ENCODE measurements around the gene SURF4. TPM values are rescaled to one million over a fixed set of nuclear protein-coding genes. Genes with fewer than 3 reads are reported as not detected.

Gene SURF4
- total RNA-seq, 2 experiments from 2014 or later, result 90.7 to 94.6 TPM

GRCh38 chr9:133408042-133408441 is 32.2 kb upstream of the SURF4 start:
- ChIA-PET POLR2A (no interaction called here), CTCF (interaction anchor here (1.5 kb wide), 1 partner anchor 9 kb away, joined by 4 read pairs; no protein-coding TSS in a partner anchor)
- peaks cover 78% of the 10 kb centered on the region for H3K36me3 ChIP-seq (ENCODE audit: insufficient read depth, low read length)
- DNase-seq (no peak), ATAC-seq (ENCODE audit: poor library complexity) (no peak)
- peaks cover 9% of the 10 kb centered on the region for H3K4me1 ChIP-seq (ENCODE audit: insufficient read depth, low read length)
- H3K4me3 ChIP-seq (ENCODE audit: low read length), result no peak overlapping the region
- peaks cover 81% of the 10 kb centered on the region for H3K36me3 Mint-ChIP-seq (ENCODE audit: low read depth)
- H3K27ac Mint-ChIP-seq, result no peak overlapping the region
- no peaks in the 10 kb centered on the region for H3K9me3 ChIP-seq (ENCODE audit: control insufficient read depth in 1 of 2, insufficient read depth in 1 of 2, low read length in 2 of 2)
- H3K27me3 Mint-ChIP-seq, result no peaks in the 10 kb centered on the region
- no peak overlapping the region for H3K4me3 Mint-ChIP-seq
- H3K27me3 ChIP-seq (ENCODE audit: control insufficient read depth in 1 of 2, insufficient read depth in 2 of 2, low read length in 2 of 2), result no peaks in the 10 kb centered on the region
- no peaks in the 10 kb centered on the region for H3K9me3 Mint-ChIP-seq
- H3K4me1 Mint-ChIP-seq (ENCODE audit: low read depth), result peaks cover 6% of the 10 kb centered on the region
- no peak for TF ChIP-seq CTCF (IDR thresholded peaks at IDR 0.05)
- intact Hi-C loops (cut with DNase I, micrococcal nuclease), result loop anchor here in 1 of 2 experiments (10.0 kb wide), 1 partner anchor 317 kb away; no protein-coding TSS in a partner anchor
- no peak overlapping the region for H3K27ac ChIP-seq (ENCODE audit: low read depth in 1 of 2, low read length in 2 of 2)

- H3K9me3 Mint-ChIP-seq, result no peaks in the 10 kb centered on the region
- H3K9me3 ChIP-seq (ENCODE audit: control insufficient read depth in 1 of 2, insufficient read depth in 1 of 2, low read length in 2 of 2), result no peaks in the 10 kb centered on the region
- DNase-seq, result peak; percentile 68 to 89 (median 74)
- H3K36me3 ChIP-seq (ENCODE audit: insufficient read depth, low read length), result peaks cover 64% of the 10 kb centered on the region
- H3K4me3 ChIP-seq (ENCODE audit: low read length), result no peak overlapping the region
- peak; percentile 91 for TF ChIP-seq CTCF (IDR thresholded peaks at IDR 0.05)
- H3K4me3 Mint-ChIP-seq, result no peak overlapping the region
- H3K27me3 Mint-ChIP-seq, result no peaks in the 10 kb centered on the region
- H3K4me1 ChIP-seq (ENCODE audit: insufficient read depth, low read length), result peaks cover 9% of the 10 kb centered on the region
- H3K27ac ChIP-seq (ENCODE audit: low read depth in 1 of 2, low read length in 2 of 2), result no peak overlapping the region
- ChIA-PET POLR2A (no interaction called here), CTCF (no interaction called here)
- H3K27ac Mint-ChIP-seq, result peak overlapping the region; percentile 73
- H3K4me1 Mint-ChIP-seq (ENCODE audit: low read depth), result peaks cover 6% of the 10 kb centered on the region
- peak; percentile 93 for ATAC-seq (ENCODE audit: poor library complexity)
- peaks cover 68% of the 10 kb centered on the region for H3K36me3 Mint-ChIP-seq (ENCODE audit: low read depth)
- no peaks in the 10 kb centered on the region for H3K27me3 ChIP-seq (ENCODE audit: control insufficient read depth in 1 of 2, insufficient read depth in 2 of 2, low read length in 2 of 2)
- intact Hi-C loops (cut with DNase I, micrococcal nuclease), result loop anchor here (1.0 to 10.0 kb wide), 2 partner anchors 80 to 318 kb away; no protein-coding TSS in a partner anchor
Observed at GRCh38 chr9:133406480-133407307, 30.8 kb upstream of the SURF4 start.

- POLR2A ChIA-PET, result no interaction called here
- Histone ChIP-seq H3K4me3 (ENCODE audit: low read length) (no peak overlapping the region), H3K9me3 (ENCODE audit: control insufficient read depth in 1 of 2, insufficient read depth in 1 of 2, low read length in 2 of 2) (no peaks in the 10 kb centered on the region), H3K4me1 (ENCODE audit: insufficient read depth, low read length) (peaks cover 9% of the 10 kb centered on the region), H3K27me3 (ENCODE audit: control insufficient read depth in 1 of 2, insufficient read depth in 2 of 2, low read length in 2 of 2) (no peaks in the 10 kb centered on the region), H3K36me3 (ENCODE audit: insufficient read depth, low read length) (peaks cover 57% of the 10 kb centered on the region), H3K27ac (ENCODE audit: low read depth in 1 of 2, low read length in 2 of 2) (no peak overlapping the region)
- H3K9me3 Mint-ChIP-seq, result no peaks in the 10 kb centered on the region
- H3K4me3 Mint-ChIP-seq, result no peak overlapping the region
- DNase-seq (no peak), ATAC-seq (ENCODE audit: poor library complexity) (no peak)
- no peak for TF ChIP-seq CTCF (IDR thresholded peaks at IDR 0.05)
- H3K4me1 Mint-ChIP-seq (ENCODE audit: low read depth), result peaks cover 6% of the 10 kb centered on the region
- no peak overlapping the region for H3K27ac Mint-ChIP-seq
- H3K36me3 Mint-ChIP-seq (ENCODE audit: low read depth), result peaks cover 61% of the 10 kb centered on the region
- no peaks in the 10 kb centered on the region for H3K27me3 Mint-ChIP-seq
- intact Hi-C loops (cut with DNase I, micrococcal nuclease), result loop anchor here in 1 of 2 experiments (2.0 to 10.0 kb wide), 3 partner anchors 167 to 319 kb away; no protein-coding TSS in a partner anchor
- CTCF ChIA-PET, result no interaction called here
Observed at GRCh38 chr9:133405508-133406438, 29.9 kb upstream of the SURF4 start.
